Fibroblast of lung (primary cell): ENCODE data around the gene CD247.

ENCODE experiments used
- CTCF ChIP-seq, 2 donors: IDR thresholded peaks in 1 of 2; conservative IDR thresholded peaks in 1 of 2; 1 replicate in 1 of 2; 2 replicates in 1 of 2; pipeline ENCODE4 v1.5.1; 2011 to 2012; ENCODE audit warnings: low read length in 2 of 2, control low read depth in 1 of 2, inconsistent platforms in 1 of 2, low read depth in 1 of 2, mild to moderate bottlenecking in 1 of 2
- EZH2 ChIP-seq: IDR thresholded peaks from 2 replicates; pipeline ENCODE4 v1.5.1; 2012; ENCODE audit warnings: low read length, control low read depth, mild to moderate bottlenecking; ENCODE audit errors: missing control alignments

- no peak for TF ChIP-seq CTCF (conservative IDR thresholded peaks at IDR 0.05 in 1 of 2, IDR thresholded peaks at IDR 0.05 in 1 of 2; ENCODE audit: low read depth in 1 of 2, low read length in 2 of 2)
- no peak for TF ChIP-seq EZH2
Observed at GRCh38 chr1:167512046-167512654, 6.2 kb downstream of the CD247 start.
